ENCODE results near the gene GARNL3.

Gene GARNL3

GRCh38 chr9:127346584-127346983 lies 82.0 kb downstream of the GARNL3 start:
- Histone ChIP-seq H3K27me3 (replicated peaks; ENCODE audit: control insufficient read depth, insufficient read depth, low read length) (no peaks in the 10 kb centered on the region), H3K4me3 (replicated peaks; ENCODE audit: low read depth, low read length) (no peak overlapping the region), H3K36me3 (ENCODE audit: control insufficient read depth, insufficient read depth, low read length) (peaks cover 1% of the 10 kb centered on the region)
- peak; percentile 45 for TF ChIP-seq CTCF (IDR thresholded peaks at IDR 0.05; ENCODE audit: insufficient read depth, low read length, poor library complexity, severe bottlenecking)
- no peak for DNase-seq (ENCODE audit: extremely low read depth, insufficient read length)

DNA sequence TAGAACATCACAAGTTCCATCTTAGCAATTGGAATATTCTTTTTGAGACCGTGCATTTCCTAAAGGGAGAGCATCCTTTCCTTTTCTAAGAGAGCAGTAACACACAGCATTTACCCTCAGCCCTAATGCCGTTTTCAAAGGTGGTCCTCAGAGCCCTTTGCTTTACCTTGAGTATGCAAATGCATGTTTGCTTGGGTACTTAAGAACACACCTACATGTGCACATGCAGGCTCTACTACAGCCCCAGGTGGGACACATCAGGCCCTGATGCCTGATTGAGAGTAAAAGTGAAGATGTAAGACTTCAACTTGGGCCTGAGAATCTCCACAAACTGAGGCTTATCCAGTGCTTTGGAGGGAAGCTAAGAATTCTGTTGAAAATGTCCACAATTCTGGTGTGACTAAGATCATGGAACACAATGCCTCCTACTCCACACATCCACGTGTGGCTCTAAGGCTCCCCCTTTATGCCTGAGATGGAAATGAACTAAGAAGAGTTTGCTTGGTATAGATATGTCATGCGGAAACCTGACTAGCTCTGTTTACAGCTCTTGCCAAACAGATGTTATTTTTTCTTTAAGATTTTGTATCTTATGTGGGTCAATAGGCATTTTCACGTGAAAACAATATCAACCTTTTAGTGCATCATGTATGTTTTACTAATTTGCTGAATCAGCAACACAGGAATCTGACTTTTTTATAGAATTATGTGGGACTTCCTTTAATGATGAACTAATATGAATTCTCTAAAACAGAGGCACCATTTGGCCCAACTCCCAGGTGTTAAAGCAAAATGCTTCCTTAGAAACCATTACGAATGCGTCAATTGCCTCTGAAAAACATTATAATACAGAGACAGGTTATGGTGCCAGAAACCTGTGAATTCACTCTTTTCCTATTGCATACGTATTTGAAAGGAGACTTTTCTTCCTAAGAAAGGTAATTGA lies 83.5 kb downstream of the GARNL3 start:
- H3K36me3 ChIP-seq (ENCODE audit: control insufficient read depth, insufficient read depth, low read length): peaks cover 1% of the 10 kb centered on the region
- peak; percentile 27 for TF ChIP-seq CTCF (IDR thresholded peaks at IDR 0.05; ENCODE audit: insufficient read depth, low read length, poor library complexity, severe bottlenecking)
- no peak overlapping the region for H3K4me3 ChIP-seq (replicated peaks; ENCODE audit: low read depth, low read length)
- DNase-seq (ENCODE audit: extremely low read depth, insufficient read length): no peak
- H3K27me3 ChIP-seq (replicated peaks; ENCODE audit: control insufficient read depth, insufficient read depth, low read length): no peaks in the 10 kb centered on the region

GRCh38 chr9:127349483-127350113 lies 85.0 kb downstream of the GARNL3 start:
- DNase-seq (ENCODE audit: extremely low read depth, insufficient read length): no peak
- Histone ChIP-seq H3K4me3 (replicated peaks; ENCODE audit: low read depth, low read length) (no peak overlapping the region), H3K27me3 (replicated peaks; ENCODE audit: control insufficient read depth, insufficient read depth, low read length) (no peaks in the 10 kb centered on the region), H3K36me3 (ENCODE audit: control insufficient read depth, insufficient read depth, low read length) (peaks cover under 1% of the 10 kb centered on the region)
- TF ChIP-seq CTCF (IDR thresholded peaks at IDR 0.05; ENCODE audit: insufficient read depth, low read length, poor library complexity, severe bottlenecking): no peak

GRCh38 chr9:127351182-127352166 lies 86.9 kb downstream of the GARNL3 start:
- no peaks in the 10 kb centered on the region; the same call in 1 of the 2 replicates for H3K36me3 ChIP-seq (ENCODE audit: control insufficient read depth, insufficient read depth, low read length)
- no peaks in the 10 kb centered on the region for H3K27me3 ChIP-seq (replicated peaks; ENCODE audit: control insufficient read depth, insufficient read depth, low read length)
- TF ChIP-seq CTCF (IDR thresholded peaks at IDR 0.05; ENCODE audit: insufficient read depth, low read length, poor library complexity, severe bottlenecking): no peak
- no peak for DNase-seq (ENCODE audit: extremely low read depth, insufficient read length)
- H3K4me3 ChIP-seq (replicated peaks; ENCODE audit: low read depth, low read length): no peak overlapping the region

DNA sequence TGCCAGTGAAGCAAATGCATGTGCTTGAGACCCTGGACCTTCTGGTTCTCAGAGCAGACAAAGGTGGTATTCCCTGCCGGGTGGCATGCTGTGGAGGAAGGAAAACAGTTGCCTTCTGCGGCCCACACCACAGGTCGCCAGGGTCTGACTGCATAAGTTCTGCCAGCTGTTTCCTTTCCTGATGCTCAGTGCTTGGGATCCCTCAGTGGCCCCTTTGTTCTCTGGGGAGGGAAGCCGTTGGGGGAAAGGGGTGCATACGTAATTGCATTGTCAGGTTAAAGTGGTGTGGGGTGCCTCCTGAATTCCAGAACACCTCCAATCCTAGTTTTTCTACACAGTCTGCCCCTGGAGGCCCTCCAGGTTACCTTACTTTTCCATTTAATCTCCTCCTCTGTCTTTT lies 89.3 kb downstream of the GARNL3 start:
- no peak for DNase-seq (ENCODE audit: extremely low read depth, insufficient read length)
- no peaks in the 10 kb centered on the region; the same call in none of the 2 replicates for H3K36me3 ChIP-seq (ENCODE audit: control insufficient read depth, insufficient read depth, low read length)
- no peak overlapping the region for H3K4me3 ChIP-seq (replicated peaks; ENCODE audit: low read depth, low read length)
- no peaks in the 10 kb centered on the region for H3K27me3 ChIP-seq (replicated peaks; ENCODE audit: control insufficient read depth, insufficient read depth, low read length)
- TF ChIP-seq CTCF (IDR thresholded peaks at IDR 0.05; ENCODE audit: insufficient read depth, low read length, poor library complexity, severe bottlenecking): no peak
